ENCODE measurements around the gene LINGO1.

DNA sequence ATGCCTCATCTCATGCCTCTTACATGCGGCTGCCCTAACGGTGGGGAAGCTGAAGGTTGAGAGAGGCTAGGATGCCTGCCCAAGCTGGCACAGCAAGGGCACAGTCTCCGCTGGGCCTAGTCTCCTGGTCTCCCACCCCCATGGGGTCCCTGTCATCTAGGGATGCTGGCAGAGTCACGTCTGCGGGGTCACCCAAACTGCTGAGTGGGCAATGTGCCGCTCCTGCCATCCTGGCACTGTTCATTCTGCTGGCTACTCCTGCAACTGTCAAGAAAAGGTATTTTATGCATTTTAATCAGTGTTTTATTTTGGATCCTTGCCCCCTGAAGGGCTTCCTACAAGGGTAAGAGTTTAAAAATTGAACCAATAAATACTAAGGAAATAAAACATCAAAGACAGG lies 12.8 kb downstream of the LINGO1 start:
- TF ChIP-seq JUND (IDR thresholded peaks at IDR 0.05), result no peak
- TF ChIP-seq, protein P1, sequence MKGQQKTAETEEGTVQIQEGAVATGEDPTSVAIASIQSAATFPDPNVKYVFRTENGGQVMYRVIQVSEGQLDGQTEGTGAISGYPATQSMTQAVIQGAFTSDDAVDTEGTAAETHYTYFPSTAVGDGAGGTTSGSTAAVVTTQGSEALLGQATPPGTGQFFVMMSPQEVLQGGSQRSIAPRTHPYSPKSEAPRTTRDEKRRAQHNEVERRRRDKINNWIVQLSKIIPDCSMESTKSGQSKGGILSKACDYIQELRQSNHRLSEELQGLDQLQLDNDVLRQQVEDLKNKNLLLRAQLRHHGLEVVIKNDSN (IDR thresholded peaks at IDR 0.05; ENCODE audit: borderline replicate concordance, low read depth), result no peak
- TF ChIP-seq POLR2AphosphoS5 (IDR thresholded peaks at IDR 0.05; ENCODE audit: low read depth, low read length), result no peak
- TF ChIP-seq RFX5 (IDR thresholded peaks at IDR 0.05; ENCODE audit: low read length), result no peak
- TF ChIP-seq, protein P2, sequence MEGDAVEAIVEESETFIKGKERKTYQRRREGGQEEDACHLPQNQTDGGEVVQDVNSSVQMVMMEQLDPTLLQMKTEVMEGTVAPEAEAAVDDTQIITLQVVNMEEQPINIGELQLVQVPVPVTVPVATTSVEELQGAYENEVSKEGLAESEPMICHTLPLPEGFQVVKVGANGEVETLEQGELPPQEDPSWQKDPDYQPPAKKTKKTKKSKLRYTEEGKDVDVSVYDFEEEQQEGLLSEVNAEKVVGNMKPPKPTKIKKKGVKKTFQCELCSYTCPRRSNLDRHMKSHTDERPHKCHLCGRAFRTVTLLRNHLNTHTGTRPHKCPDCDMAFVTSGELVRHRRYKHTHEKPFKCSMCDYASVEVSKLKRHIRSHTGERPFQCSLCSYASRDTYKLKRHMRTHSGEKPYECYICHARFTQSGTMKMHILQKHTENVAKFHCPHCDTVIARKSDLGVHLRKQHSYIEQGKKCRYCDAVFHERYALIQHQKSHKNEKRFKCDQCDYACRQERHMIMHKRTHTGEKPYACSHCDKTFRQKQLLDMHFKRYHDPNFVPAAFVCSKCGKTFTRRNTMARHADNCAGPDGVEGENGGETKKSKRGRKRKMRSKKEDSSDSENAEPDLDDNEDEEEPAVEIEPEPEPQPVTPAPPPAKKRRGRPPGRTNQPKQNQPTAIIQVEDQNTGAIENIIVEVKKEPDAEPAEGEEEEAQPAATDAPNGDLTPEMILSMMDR (IDR thresholded peaks at IDR 0.05), result no peak
- TF ChIP-seq YY1 (IDR thresholded peaks at IDR 0.05; ENCODE audit: low read depth), result no peak
- no peak for TF ChIP-seq RAD21 (IDR thresholded peaks at IDR 0.05; ENCODE audit: low read length)
- no peak for TF ChIP-seq GABPA (IDR thresholded peaks at IDR 0.05; ENCODE audit: low read depth)
- no peak for TF ChIP-seq FOSL2 (IDR thresholded peaks at IDR 0.05; ENCODE audit: borderline replicate concordance, low read depth)
- no peak for TF ChIP-seq SIN3A (IDR thresholded peaks at IDR 0.05; ENCODE audit: borderline replicate concordance, low read depth, low read length)
- TF ChIP-seq, protein P3, sequence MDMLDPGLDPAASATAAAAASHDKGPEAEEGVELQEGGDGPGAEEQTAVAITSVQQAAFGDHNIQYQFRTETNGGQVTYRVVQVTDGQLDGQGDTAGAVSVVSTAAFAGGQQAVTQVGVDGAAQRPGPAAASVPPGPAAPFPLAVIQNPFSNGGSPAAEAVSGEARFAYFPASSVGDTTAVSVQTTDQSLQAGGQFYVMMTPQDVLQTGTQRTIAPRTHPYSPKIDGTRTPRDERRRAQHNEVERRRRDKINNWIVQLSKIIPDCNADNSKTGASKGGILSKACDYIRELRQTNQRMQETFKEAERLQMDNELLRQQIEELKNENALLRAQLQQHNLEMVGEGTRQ (IDR thresholded peaks at IDR 0.05; ENCODE audit: borderline replicate concordance, low read depth, low read length), result no peak
- no peak for TF ChIP-seq TEAD4 (IDR thresholded peaks at IDR 0.05; ENCODE audit: borderline replicate concordance, insufficient read depth)
- TF ChIP-seq, protein P4, sequence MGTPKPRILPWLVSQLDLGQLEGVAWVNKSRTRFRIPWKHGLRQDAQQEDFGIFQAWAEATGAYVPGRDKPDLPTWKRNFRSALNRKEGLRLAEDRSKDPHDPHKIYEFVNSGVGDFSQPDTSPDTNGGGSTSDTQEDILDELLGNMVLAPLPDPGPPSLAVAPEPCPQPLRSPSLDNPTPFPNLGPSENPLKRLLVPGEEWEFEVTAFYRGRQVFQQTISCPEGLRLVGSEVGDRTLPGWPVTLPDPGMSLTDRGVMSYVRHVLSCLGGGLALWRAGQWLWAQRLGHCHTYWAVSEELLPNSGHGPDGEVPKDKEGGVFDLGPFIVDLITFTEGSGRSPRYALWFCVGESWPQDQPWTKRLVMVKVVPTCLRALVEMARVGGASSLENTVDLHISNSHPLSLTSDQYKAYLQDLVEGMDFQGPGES (IDR thresholded peaks at IDR 0.05; ENCODE audit: low read depth, low read length), result no peak
- TF ChIP-seq, protein P5, sequence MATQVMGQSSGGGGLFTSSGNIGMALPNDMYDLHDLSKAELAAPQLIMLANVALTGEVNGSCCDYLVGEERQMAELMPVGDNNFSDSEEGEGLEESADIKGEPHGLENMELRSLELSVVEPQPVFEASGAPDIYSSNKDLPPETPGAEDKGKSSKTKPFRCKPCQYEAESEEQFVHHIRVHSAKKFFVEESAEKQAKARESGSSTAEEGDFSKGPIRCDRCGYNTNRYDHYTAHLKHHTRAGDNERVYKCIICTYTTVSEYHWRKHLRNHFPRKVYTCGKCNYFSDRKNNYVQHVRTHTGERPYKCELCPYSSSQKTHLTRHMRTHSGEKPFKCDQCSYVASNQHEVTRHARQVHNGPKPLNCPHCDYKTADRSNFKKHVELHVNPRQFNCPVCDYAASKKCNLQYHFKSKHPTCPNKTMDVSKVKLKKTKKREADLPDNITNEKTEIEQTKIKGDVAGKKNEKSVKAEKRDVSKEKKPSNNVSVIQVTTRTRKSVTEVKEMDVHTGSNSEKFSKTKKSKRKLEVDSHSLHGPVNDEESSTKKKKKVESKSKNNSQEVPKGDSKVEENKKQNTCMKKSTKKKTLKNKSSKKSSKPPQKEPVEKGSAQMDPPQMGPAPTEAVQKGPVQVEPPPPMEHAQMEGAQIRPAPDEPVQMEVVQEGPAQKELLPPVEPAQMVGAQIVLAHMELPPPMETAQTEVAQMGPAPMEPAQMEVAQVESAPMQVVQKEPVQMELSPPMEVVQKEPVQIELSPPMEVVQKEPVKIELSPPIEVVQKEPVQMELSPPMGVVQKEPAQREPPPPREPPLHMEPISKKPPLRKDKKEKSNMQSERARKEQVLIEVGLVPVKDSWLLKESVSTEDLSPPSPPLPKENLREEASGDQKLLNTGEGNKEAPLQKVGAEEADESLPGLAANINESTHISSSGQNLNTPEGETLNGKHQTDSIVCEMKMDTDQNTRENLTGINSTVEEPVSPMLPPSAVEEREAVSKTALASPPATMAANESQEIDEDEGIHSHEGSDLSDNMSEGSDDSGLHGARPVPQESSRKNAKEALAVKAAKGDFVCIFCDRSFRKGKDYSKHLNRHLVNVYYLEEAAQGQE (IDR thresholded peaks at IDR 0.05; ENCODE audit: low read depth, low read length), result no peak

Measured in SK-N-SH (cell line).